ENCODE data around the gene S100A5. TPM values are rescaled to one million over a fixed set of nuclear protein-coding genes. Genes with fewer than 3 reads are reported as not detected.

The S100A5 gene
- total and polyA plus RNA-seq, 2 experiments from 2014 or later, result 0.41 TPM; not detected in 1

GRCh38 chr1:153561466-153561985 lies 20.8 kb upstream of the S100A5 start:
- no peaks in the 10 kb centered on the region for H3K9me2 ChIP-seq (ENCODE audit: insufficient read depth)
- H3K27me3 ChIP-seq (replicated peaks; ENCODE audit: insufficient read depth), result no peaks in the 10 kb centered on the region
- H3K9me3 ChIP-seq (ENCODE audit: low read depth), result no peaks in the 10 kb centered on the region
- in situ Hi-C loops (cut with MboI), result no loop called here
- H3K4me3 ChIP-seq, result no peak overlapping the region
- no peak for DNase-seq
- whole genome bisulfite sequencing, 2 experiments (ENCODE audit: low coverage in 1 of 2, low lambda C conversion rate in 2 of 2, missing lambda C conversion rate in 2 of 2), result 95 to 96% methylated on average over 3 of the region's 3 CpGs
- H2AFZ ChIP-seq, result no peak overlapping the region
- H3F3A ChIP-seq (ENCODE audit: insufficient read depth), result 0 out of 2 replicates have a peak, but pooled peaks cover 3% of the 10 kb centered on the region
- H3K79me2 ChIP-seq (ENCODE audit: insufficient read depth), result no peaks in the 10 kb centered on the region
- H3K4me2 ChIP-seq (ENCODE audit: unreplicated experiment), result no peak overlapping the region
- no peak overlapping the region for H3K27ac ChIP-seq
- H3K36me3 ChIP-seq (ENCODE audit: low read depth), result no peaks in the 10 kb centered on the region
- TF ChIP-seq EZH2 (IDR thresholded peaks at IDR 0.05; ENCODE audit: insufficient read depth, poor library complexity, severe bottlenecking), result no peak
- TF ChIP-seq EZH2phosphoT487 (IDR thresholded peaks at IDR 0.05; ENCODE audit: insufficient read depth, low read depth), result no peak
- peaks cover 14% of the 10 kb centered on the region for H3K4me1 ChIP-seq (ENCODE audit: insufficient read depth)
- H4K20me1 ChIP-seq (ENCODE audit: insufficient read depth), result no peaks in the 10 kb centered on the region
- no peak overlapping the region for H3K9ac ChIP-seq

- in situ Hi-C loops (cut with MboI), result no loop called here
- Histone ChIP-seq H3K36me3 (ENCODE audit: low read depth) (no peaks in the 10 kb centered on the region), H3K4me3 (no peak overlapping the region), H4K20me1 (ENCODE audit: insufficient read depth) (no peaks in the 10 kb centered on the region), H3K27ac (no peak overlapping the region), H3K4me2 (ENCODE audit: unreplicated experiment) (no peak overlapping the region), H3K9me2 (ENCODE audit: insufficient read depth) (no peaks in the 10 kb centered on the region), H3K9me3 (ENCODE audit: low read depth) (no peaks in the 10 kb centered on the region), H3K27me3 (replicated peaks; ENCODE audit: insufficient read depth) (no peaks in the 10 kb centered on the region), H3F3A (ENCODE audit: insufficient read depth) (0 out of 2 replicates have a peak, but pooled peaks cover 1% of the 10 kb centered on the region), H3K4me1 (ENCODE audit: insufficient read depth) (peaks cover 12% of the 10 kb centered on the region), H2AFZ (no peak overlapping the region), H3K9ac (no peak overlapping the region), H3K79me2 (ENCODE audit: insufficient read depth) (no peaks in the 10 kb centered on the region)
- TF ChIP-seq EZH2 (IDR thresholded peaks at IDR 0.05; ENCODE audit: insufficient read depth, poor library complexity, severe bottlenecking) (no peak), EZH2phosphoT487 (IDR thresholded peaks at IDR 0.05; ENCODE audit: insufficient read depth, low read depth) (no peak)
- no peak for DNase-seq
- 75 to 76% methylated on average over 10 of the region's 10 CpGs for WGBS, 2 experiments (ENCODE audit: low coverage in 1 of 2, low lambda C conversion rate in 2 of 2, missing lambda C conversion rate in 2 of 2)
Observed at GRCh38 chr1:153560771-153561465, 20.2 kb upstream of the S100A5 start.

- H3F3A ChIP-seq (ENCODE audit: insufficient read depth), result no peaks in the 10 kb centered on the region
- H3K4me3 ChIP-seq, result no peak overlapping the region
- WGBS, 2 experiments (ENCODE audit: low coverage in 1 of 2, low lambda C conversion rate in 2 of 2, missing lambda C conversion rate in 2 of 2), result 98 to 100% methylated on average over 2 of the region's 2 CpGs
- in situ Hi-C loops (cut with MboI), result no loop called here
- H3K4me1 ChIP-seq (ENCODE audit: insufficient read depth), result peaks cover 5% of the 10 kb centered on the region
- H3K27me3 ChIP-seq (replicated peaks; ENCODE audit: insufficient read depth), result no peaks in the 10 kb centered on the region
- TF ChIP-seq EZH2 (IDR thresholded peaks at IDR 0.05; ENCODE audit: insufficient read depth, poor library complexity, severe bottlenecking) (no peak), EZH2phosphoT487 (IDR thresholded peaks at IDR 0.05; ENCODE audit: insufficient read depth, low read depth) (no peak)
- no peak overlapping the region for H3K9ac ChIP-seq
- no peaks in the 10 kb centered on the region for H3K9me2 ChIP-seq (ENCODE audit: insufficient read depth)
- no peak overlapping the region for H3K4me2 ChIP-seq (ENCODE audit: unreplicated experiment)
- H3K9me3 ChIP-seq (ENCODE audit: low read depth), result no peaks in the 10 kb centered on the region
- no peaks in the 10 kb centered on the region for H4K20me1 ChIP-seq (ENCODE audit: insufficient read depth)
- no peaks in the 10 kb centered on the region for H3K36me3 ChIP-seq (ENCODE audit: low read depth)
- H3K79me2 ChIP-seq (ENCODE audit: insufficient read depth), result no peaks in the 10 kb centered on the region
- DNase-seq, result no peak
- H2AFZ ChIP-seq, result no peak overlapping the region
- H3K27ac ChIP-seq, result no peak overlapping the region
Observed at GRCh38 chr1:153560241-153560640, 19.5 kb upstream of the S100A5 start.

- in situ Hi-C loops (cut with MboI), result no loop called here
- Histone ChIP-seq H3K9ac (no peak overlapping the region), H3F3A (ENCODE audit: insufficient read depth) (peaks cover 19% of the 10 kb centered on the region), H4K20me1 (ENCODE audit: insufficient read depth) (no peaks in the 10 kb centered on the region), H3K4me3 (no peak overlapping the region), H3K27me3 (replicated peaks; ENCODE audit: insufficient read depth) (no peaks in the 10 kb centered on the region), H3K27ac (no peak overlapping the region), H3K36me3 (ENCODE audit: low read depth) (no peaks in the 10 kb centered on the region), H3K9me2 (ENCODE audit: insufficient read depth) (no peaks in the 10 kb centered on the region), H3K4me2 (ENCODE audit: unreplicated experiment) (no peak overlapping the region), H2AFZ (no peak overlapping the region), H3K9me3 (ENCODE audit: low read depth) (no peaks in the 10 kb centered on the region), H3K4me1 (ENCODE audit: insufficient read depth) (peaks cover 17% of the 10 kb centered on the region), H3K79me2 (ENCODE audit: insufficient read depth) (no peaks in the 10 kb centered on the region)
- TF ChIP-seq EZH2phosphoT487 (IDR thresholded peaks at IDR 0.05; ENCODE audit: insufficient read depth, low read depth), result no peak
- TF ChIP-seq EZH2 (IDR thresholded peaks at IDR 0.05; ENCODE audit: insufficient read depth, poor library complexity, severe bottlenecking), result no peak
- no peak for DNase-seq
- 96 to 98% methylated on average over 3 of the region's 3 CpGs for WGBS, 2 experiments (ENCODE audit: low coverage in 1 of 2, low lambda C conversion rate in 2 of 2, missing lambda C conversion rate in 2 of 2)
Observed at GRCh38 chr1:153557877-153558276, 17.1 kb upstream of the S100A5 start.

All from GM23248 (cell line).